Measurements from ENCODE around the gene RINL. TPM values are rescaled to one million over a fixed set of nuclear protein-coding genes. Genes with fewer than 3 reads are reported as not detected.

Gene RINL
- total and polyA plus RNA-seq, 3 donors from 2014 or later, result 2.6 to 5.2 (median 3.0) TPM

DNA sequence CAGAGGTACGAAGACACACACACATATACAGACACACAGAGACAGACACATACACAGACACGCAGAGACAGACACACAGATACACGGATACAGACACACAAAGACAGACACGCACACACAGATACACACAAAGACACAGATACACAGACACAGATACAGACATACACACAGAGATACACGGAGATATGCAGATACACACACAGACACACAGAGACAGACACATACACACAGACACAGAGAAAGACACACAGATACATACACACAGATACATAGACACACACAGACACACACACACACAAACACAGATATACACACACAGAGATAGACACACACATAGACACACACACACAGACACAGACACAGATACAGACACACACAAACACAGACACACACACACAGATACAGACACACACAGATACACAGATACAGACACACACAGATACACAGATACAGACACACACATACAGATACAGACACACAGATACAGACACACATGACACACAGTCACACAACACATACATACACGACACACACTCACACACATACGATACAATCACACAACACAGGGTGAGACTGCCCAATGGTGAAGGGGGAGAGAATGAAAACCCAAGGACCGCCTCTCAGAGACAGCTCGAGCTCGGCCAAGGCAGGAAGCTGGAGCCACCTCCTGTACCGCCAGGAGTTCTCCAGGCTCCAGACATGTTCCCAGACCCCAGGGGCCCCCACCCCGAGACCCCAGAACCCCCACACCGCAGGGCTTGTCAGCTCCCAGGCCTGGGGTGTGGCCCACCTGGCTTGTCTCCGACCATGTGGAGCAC, 42.7 kb upstream of the RINL start:
- H3K4me3 ChIP-seq, result no peak overlapping the region
- no peak overlapping the region for H3K27ac ChIP-seq
- TF ChIP-seq POLR2A (IDR thresholded peaks at IDR 0.05), result no peak
- TF ChIP-seq, protein P1, sequence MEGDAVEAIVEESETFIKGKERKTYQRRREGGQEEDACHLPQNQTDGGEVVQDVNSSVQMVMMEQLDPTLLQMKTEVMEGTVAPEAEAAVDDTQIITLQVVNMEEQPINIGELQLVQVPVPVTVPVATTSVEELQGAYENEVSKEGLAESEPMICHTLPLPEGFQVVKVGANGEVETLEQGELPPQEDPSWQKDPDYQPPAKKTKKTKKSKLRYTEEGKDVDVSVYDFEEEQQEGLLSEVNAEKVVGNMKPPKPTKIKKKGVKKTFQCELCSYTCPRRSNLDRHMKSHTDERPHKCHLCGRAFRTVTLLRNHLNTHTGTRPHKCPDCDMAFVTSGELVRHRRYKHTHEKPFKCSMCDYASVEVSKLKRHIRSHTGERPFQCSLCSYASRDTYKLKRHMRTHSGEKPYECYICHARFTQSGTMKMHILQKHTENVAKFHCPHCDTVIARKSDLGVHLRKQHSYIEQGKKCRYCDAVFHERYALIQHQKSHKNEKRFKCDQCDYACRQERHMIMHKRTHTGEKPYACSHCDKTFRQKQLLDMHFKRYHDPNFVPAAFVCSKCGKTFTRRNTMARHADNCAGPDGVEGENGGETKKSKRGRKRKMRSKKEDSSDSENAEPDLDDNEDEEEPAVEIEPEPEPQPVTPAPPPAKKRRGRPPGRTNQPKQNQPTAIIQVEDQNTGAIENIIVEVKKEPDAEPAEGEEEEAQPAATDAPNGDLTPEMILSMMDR (IDR thresholded peaks at IDR 0.05), result no peak
- WGBS, 2 donors, result 76 to 77% methylated on average over 10 to 12 of the region's 14 CpGs
- DNase-seq, result no peak
- no peaks in the 10 kb centered on the region for H3K36me3 ChIP-seq (ENCODE audit: low read depth, missing control alignments)
- H3K27me3 ChIP-seq, result no peaks in the 10 kb centered on the region
- H3K4me1 ChIP-seq, result no peaks in the 10 kb centered on the region
- intact Hi-C loops (cut with DNase I; ENCODE audit: low total_unique reads), result loop anchor here (10.0 kb wide), 1 partner anchor 376 kb away; no protein-coding TSS in a partner anchor
- H3K9me3 ChIP-seq, result no peaks in the 10 kb centered on the region

DNA sequence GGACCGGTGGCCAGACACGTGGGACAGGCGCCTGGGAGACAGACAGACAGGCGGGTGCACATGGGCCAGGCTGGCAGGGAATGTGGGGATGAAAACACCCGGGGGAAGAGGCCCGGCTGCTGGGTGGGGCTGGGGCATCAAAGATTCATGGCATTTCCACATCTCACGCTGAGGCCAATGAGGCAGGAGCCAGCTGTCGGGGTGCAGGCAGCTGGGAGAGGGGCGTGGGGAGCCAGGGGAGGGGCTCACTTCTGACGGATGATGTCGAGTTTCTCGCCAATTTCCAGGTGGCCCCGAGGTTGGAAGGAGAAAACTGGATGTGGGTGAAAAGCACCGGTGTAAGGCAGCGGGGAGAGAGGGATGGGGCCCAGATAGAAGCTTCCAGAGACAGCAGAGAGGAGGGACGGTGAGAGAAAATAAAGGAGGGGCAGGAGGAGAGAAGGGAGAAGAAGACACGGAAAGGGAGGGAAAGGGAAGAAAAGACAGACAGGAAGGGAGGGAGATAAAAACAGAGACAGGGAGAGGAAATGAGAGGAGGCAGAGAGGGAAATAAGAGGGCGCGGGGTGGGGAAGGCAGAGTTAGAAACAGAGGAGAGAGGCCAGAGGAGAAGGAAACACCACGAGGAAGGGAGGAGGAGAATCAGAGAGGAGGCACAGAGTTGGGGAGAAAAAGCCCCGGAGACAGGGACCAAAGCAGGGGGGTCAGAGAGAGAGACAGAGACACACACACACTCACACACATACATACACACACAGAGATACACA, 41.9 kb upstream of the RINL start:
- no peak for DNase-seq
- Histone ChIP-seq H3K9me3 (no peaks in the 10 kb centered on the region), H3K36me3 (ENCODE audit: low read depth, missing control alignments) (no peaks in the 10 kb centered on the region), H3K27me3 (no peaks in the 10 kb centered on the region), H3K27ac (no peak overlapping the region), H3K4me3 (no peak overlapping the region), H3K4me1 (no peaks in the 10 kb centered on the region)
- 71 to 73% methylated on average over 21 of the region's 21 CpGs for WGBS, 2 donors
- intact Hi-C loops (cut with DNase I; ENCODE audit: low total_unique reads), result loop anchor here (10.0 kb wide), 1 partner anchor 375 kb away; no protein-coding TSS in a partner anchor
- TF ChIP-seq POLR2A (IDR thresholded peaks at IDR 0.05), result no peak
- TF ChIP-seq, protein P1 (IDR thresholded peaks at IDR 0.05), result no peak

DNA sequence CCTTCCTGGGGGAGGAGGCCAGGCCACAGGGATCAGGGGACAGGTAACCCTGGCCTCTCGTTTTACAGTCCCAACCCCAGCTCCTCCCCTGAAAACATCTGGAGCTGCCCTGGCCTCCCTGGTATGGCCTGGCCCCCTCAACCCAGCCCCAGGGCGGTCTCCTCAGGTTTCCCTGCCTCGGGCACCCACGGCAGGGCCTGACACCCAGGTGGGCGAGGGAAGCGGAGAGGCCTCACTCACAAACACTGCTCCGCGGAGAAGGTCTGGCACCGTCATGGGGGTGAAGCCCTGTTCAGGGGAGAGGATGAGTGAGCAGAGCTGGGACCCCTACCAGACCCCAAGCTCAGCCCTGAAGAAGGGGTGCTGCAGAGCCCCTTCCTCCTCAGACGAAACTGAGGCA, 40.5 kb upstream of the RINL start:
- Histone ChIP-seq H3K9me3 (no peaks in the 10 kb centered on the region), H3K27me3 (no peaks in the 10 kb centered on the region), H3K4me1 (no peaks in the 10 kb centered on the region), H3K27ac (no peak overlapping the region), H3K36me3 (ENCODE audit: low read depth, missing control alignments) (no peaks in the 10 kb centered on the region), H3K4me3 (no peak overlapping the region)
- TF ChIP-seq POLR2A (IDR thresholded peaks at IDR 0.05), result no peak
- TF ChIP-seq, protein P1 (IDR thresholded peaks at IDR 0.05), result no peak
- 78 to 88% methylated on average over 8 to 10 of the region's 10 CpGs for WGBS, 2 donors
- intact Hi-C loops (cut with DNase I; ENCODE audit: low total_unique reads), result no loop called here
- DNase-seq, result no peak

DNA sequence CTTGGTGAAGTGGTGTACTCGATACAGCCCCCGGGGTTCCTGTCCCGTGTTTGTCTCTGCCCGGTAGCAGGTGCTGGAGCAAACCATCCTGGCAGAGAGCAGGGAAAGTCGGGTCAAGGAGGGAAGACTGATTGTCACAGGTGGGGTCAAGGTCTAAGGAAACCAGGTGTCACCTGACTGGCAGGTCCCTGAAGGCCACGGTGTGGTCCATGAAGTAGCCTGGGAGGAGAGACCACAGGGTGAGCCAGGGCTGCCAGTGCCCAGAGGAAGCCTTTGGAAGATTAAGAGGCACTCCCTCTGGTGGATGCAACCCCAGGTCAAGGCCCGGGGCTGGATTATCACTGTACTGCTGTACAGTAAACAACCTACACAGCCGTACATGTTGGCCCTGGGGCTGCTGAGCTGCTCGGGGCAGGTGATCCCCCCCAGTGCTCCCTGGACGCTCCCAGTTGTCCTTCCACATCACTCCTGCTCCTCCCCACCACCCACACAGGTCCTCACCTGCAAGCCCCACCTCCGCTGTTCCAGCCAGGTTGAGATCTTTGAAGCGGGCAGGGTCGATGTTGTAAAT, 39.9 kb upstream of the RINL start:
- Histone ChIP-seq H3K9me3 (no peaks in the 10 kb centered on the region), H3K4me1 (no peaks in the 10 kb centered on the region), H3K27me3 (no peaks in the 10 kb centered on the region), H3K4me3 (no peak overlapping the region), H3K36me3 (ENCODE audit: low read depth, missing control alignments) (no peaks in the 10 kb centered on the region), H3K27ac (no peak overlapping the region)
- peak; percentile 71 for DNase-seq
- TF ChIP-seq, protein P1 (IDR thresholded peaks at IDR 0.05), result no peak
- TF ChIP-seq POLR2A (IDR thresholded peaks at IDR 0.05), result no peak
- intact Hi-C loops (cut with DNase I; ENCODE audit: low total_unique reads), result no loop called here
- 58 to 72% methylated on average over 11 to 13 of the region's 13 CpGs for WGBS, 2 donors

All from testis (tissue), 3 donors.